CD4-positive, alpha-beta memory T cell (primary cell): ENCODE results near the gene GGA1. TPM values are rescaled to one million over a fixed set of nuclear protein-coding genes. Genes with fewer than 3 reads are reported as not detected.

Source experiments
- CTCF ChIA-PET: fragments of 350-600 bp; sonication (Branson Sonifier 250); formaldehyde crosslinking; loops from one replicate; lab custom pipeline; 2021; ENCODE audit warnings: inconsistent platforms; ENCODE audit not compliant: partially characterized antibody; lab: Charles Lee
- POLR2A ChIA-PET: fragments of 350-600 bp; sonication (Branson Sonifier 250); formaldehyde crosslinking; loops from one replicate; lab custom pipeline; 2021; ENCODE audit not compliant: partially characterized antibody; lab: Charles Lee
- DNase-seq, 5 donors: peaks; one replicate each; pipeline versions ENCODE4 v3.0.0 to v3.0.0-alpha.2; 2020 to 2022; ENCODE audit warnings: mixed read lengths in 1 of 5
- H3K27ac ChIP-seq: one replicate; pipeline ENCODE4 v1.7.0; 2013; ENCODE audit warnings: low read depth, low read length
- H3K27me3 ChIP-seq: 2 replicates; pipeline ENCODE4 v1.7.0; 2013; ENCODE audit warnings: mild to moderate bottlenecking, low read length, moderate library complexity; ENCODE audit not compliant: insufficient read depth
- H3K36me3 ChIP-seq: 2 replicates; pipeline ENCODE4 v1.7.0; 2013; ENCODE audit warnings: mild to moderate bottlenecking, low read length, moderate library complexity; ENCODE audit not compliant: insufficient read depth
- H3K4me1 ChIP-seq: 2 replicates; pipeline ENCODE4 v1.7.0; 2013; ENCODE audit warnings: mild to moderate bottlenecking, low read length, moderate library complexity; ENCODE audit not compliant: insufficient read depth
- H3K4me3 ChIP-seq, 2 donors: one replicate each; pipeline ENCODE4 v1.7.0; 2013; ENCODE audit warnings: low read length in 2 of 2, mild to moderate bottlenecking in 1 of 2
- H3K9me3 ChIP-seq, 2 donors: one replicate each; pipeline ENCODE4 v1.7.0; 2013; ENCODE audit warnings: low read length in 2 of 2, control low read depth in 1 of 2; ENCODE audit not compliant: control insufficient read depth in 1 of 2
- H3K27ac Mint-ChIP-seq, 7 donors: one replicate each; pipeline ENCODE4 v1.8.0; 2020 to 2021; ENCODE audit warnings: mixed read lengths in 7 of 7, mild to moderate bottlenecking in 6 of 7, inconsistent platforms in 3 of 7, moderate library complexity in 3 of 7
- H3K27me3 Mint-ChIP-seq, 2 donors: one replicate each; pipeline ENCODE4 v1.8.0; 2020 to 2021; ENCODE audit warnings: mixed read lengths in 2 of 2
- H3K36me3 Mint-ChIP-seq, 2 donors: one replicate each; pipeline ENCODE4 v1.8.0; 2020 to 2021; ENCODE audit warnings: mixed read lengths in 2 of 2, inconsistent platforms in 1 of 2, mild to moderate bottlenecking in 1 of 2
- H3K4me1 Mint-ChIP-seq, 4 donors: one replicate each; pipeline ENCODE4 v1.8.0; 2020 to 2021; ENCODE audit warnings: mixed read lengths in 4 of 4, mild to moderate bottlenecking in 1 of 4
- H3K4me3 Mint-ChIP-seq, 8 donors: one replicate each; pipeline ENCODE4 v1.8.0; 2020 to 2021; ENCODE audit warnings: mixed read lengths in 8 of 8, mild to moderate bottlenecking in 7 of 8, moderate library complexity in 6 of 8, inconsistent platforms in 3 of 8
- H3K9me3 Mint-ChIP-seq, 8 donors: one replicate each; pipeline ENCODE4 v1.8.0; 2020 to 2021; ENCODE audit warnings: mixed read lengths in 8 of 8, mild to moderate bottlenecking in 5 of 8, inconsistent platforms in 3 of 8, moderate library complexity in 1 of 8
- intact Hi-C: fragments of 100-400 bp; cut with micrococcal nuclease; formaldehyde crosslinking; loops from one replicate; pipeline ENCODE4 v1.15.1; 2023
- polyA plus RNA-seq, 2 donors: library from polyadenylated mRNA; unstranded; fragments of 300-500 nt; fragmentation: Illumina TruSeq; gene quantifications; one replicate each; pipeline ENCODE4 v1.2.3, GENCODE V29; 2021
- total RNA-seq, 2 experiments: library from RNA; stranded (reverse); gene quantifications; one replicate each; pipeline ENCODE4 v1.2.3, GENCODE V29; 2021

GGA1 gene
- total and polyA plus RNA-seq, 4 experiments from 2014 or later: 16.3 to 109 (median 67.5) TPM

DNA sequence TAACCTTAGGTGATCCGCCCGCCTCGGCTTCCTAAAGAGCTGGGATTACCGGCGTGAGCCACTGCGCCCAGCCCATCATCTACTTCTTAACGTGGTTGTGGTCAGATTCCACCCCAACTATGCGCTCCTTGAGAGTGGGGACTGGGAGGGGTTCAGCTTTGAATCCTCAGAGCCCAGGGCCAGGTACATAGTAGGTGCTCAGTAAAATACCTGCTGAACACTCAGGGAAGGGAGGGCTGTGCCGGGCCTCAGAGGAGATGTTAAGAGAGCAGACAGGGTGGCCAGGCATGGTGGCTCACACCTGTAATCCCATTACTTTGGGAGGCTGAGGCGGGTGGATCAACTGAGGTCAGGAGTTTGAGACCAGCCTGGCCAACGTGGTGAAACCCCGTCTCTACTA lies 65.6 kb downstream of the GGA1 start:
- H3K9me3 ChIP-seq: no peaks in the 10 kb centered on the region
- H3K27ac ChIP-seq: peak overlapping the region; percentile 15
- no peaks in the 10 kb centered on the region for H3K27me3 ChIP-seq
- no peaks in the 10 kb centered on the region for H3K36me3 ChIP-seq
- CTCF ChIA-PET: interaction anchor here (5.3 to 22.7 kb wide), 3 partner anchors 8 to 36 kb away, joined by 33 to 558 read pairs (median 181); partner anchors contain the start of genes PDXP and SH3BP1
- H3K36me3 Mint-ChIP-seq: peaks cover 0 to 8% of the 10 kb centered on the region in 2 donors
- peak overlapping the region; percentile 59 to 96 (median 72) for H3K27ac Mint-ChIP-seq
- intact Hi-C loops: no loop called here
- H3K4me3 ChIP-seq: no peak overlapping the region
- no peaks in the 10 kb centered on the region for H3K9me3 Mint-ChIP-seq
- peaks cover 49% of the 10 kb centered on the region for H3K4me1 ChIP-seq
- DNase-seq: no peak
- H3K4me3 Mint-ChIP-seq: peak overlapping the region; percentile 53 to 99 (median 66)
- peaks cover 26 to 77% (median 42%) of the 10 kb centered on the region in 4 donors for H3K4me1 Mint-ChIP-seq
- H3K27me3 Mint-ChIP-seq: no peaks in the 10 kb centered on the region
- POLR2A ChIA-PET: interaction anchor here (1.0 to 12.9 kb wide), 9 partner anchors 10 to 82 kb away, joined by 3 to 348 read pairs (median 57); partner anchors contain the start of genes GGA1, NOL12, PDXP and SH3BP1

DNA sequence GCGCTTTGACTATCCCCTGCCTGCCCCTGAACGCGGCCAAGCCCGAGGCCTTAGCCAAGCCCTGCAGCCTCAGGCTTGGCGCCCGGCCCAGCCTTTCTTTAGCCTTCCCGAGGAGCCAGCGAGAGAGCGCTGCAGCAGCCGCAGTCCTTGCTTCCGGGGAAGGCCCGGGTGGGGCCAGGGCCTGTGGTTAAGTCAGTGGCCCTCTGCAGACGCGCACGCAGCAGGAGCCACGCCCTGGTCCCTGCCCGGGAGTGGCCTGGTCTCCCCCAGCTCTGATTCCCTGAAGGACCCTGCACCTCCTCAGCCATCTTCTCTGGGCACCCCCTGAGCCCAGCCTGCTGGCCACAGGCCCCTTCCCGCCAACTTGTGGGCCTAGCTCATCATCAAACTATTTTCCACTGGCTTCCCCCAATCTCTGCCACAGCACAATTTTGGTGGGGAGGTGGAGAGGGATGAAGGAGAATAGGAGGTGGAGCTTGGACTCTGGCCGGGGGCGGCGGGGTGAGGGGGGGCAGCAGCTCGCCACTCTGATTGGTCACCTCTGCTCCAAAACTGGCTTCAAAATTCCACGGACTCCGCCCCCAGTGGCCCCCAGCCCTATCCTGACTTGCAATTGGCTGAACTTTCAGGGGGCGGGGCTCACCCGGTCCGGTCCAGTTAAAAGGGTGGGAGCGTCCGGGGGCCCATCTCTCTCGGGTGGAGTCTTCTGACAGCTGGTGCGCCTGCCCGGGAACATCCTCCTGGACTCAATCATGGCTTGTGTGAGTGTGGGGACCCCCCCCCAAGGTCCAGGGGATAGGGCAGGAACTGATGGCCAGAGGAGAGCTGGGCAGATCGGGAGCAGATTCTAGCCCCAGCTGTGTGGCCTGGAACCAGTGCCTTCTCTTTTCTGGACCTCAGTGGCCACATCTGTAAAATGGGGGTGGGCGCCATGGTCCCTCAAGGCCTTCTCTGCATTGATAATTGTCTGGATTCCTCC lies 66.6 kb downstream of the GGA1 start, which contains the start of gene LGALS1:
Gene LGALS1 (plus strand): TSS at position 686 of the 979 bp plus-strand sequence. CDS start 67 bp downstream, at position 753.
- CTCF ChIA-PET: interaction anchor here (0.8 to 22.7 kb wide), 5 partner anchors 9 to 68 kb away, joined by 3 to 558 read pairs (median 8); partner anchors contain the start of genes PDXP and SH3BP1
- intact Hi-C loops: no loop called here
- peaks cover 26 to 79% (median 41%) of the 10 kb centered on the region in 4 donors for H3K4me1 Mint-ChIP-seq

GRCh38 chr22:37675930-37676735 lies 67.5 kb downstream of the GGA1 start:
- peak overlapping the region; percentile 62 to 95 for H3K4me3 ChIP-seq
- intact Hi-C loops: no loop called here
- H3K36me3 ChIP-seq: no peaks in the 10 kb centered on the region
- Mint-ChIP-seq H3K36me3 (peaks cover 0 to 10% of the 10 kb centered on the region in 2 donors), H3K9me3 (no peaks in the 10 kb centered on the region), H3K27ac (peak overlapping the region; percentile 96 to 100 (median 99)), H3K4me1 (peaks cover 26 to 77% (median 40%) of the 10 kb centered on the region in 4 donors), H3K4me3 (peak overlapping the region; percentile 88 to 99 (median 94)), H3K27me3 (no peaks in the 10 kb centered on the region)
- no peak for DNase-seq
- CTCF ChIA-PET: interaction anchor here (0.5 to 22.7 kb wide), 5 partner anchors 16 to 68 kb away, joined by 3 to 558 read pairs (median 136); partner anchors contain the start of genes GGA1, PDXP and SH3BP1
- no peaks in the 10 kb centered on the region for H3K9me3 ChIP-seq
- peak overlapping the region; percentile 87 for H3K27ac ChIP-seq
- H3K4me1 ChIP-seq: peaks cover 49% of the 10 kb centered on the region
- POLR2A ChIA-PET: interaction anchor here (0.9 to 12.9 kb wide), 10 partner anchors 8 to 84 kb away, joined by 3 to 348 read pairs (median 52); partner anchors contain the start of genes GGA1, NOL12, PDXP and SH3BP1
- no peaks in the 10 kb centered on the region for H3K27me3 ChIP-seq

More for the DNA sequence above, 66.6 kb downstream of the GGA1 start, which contains the start of gene LGALS1:
- Mint-ChIP-seq H3K36me3 (peaks cover 0 to 10% of the 10 kb centered on the region in 2 donors), H3K4me3 (peak within 1 kb of the TSS; percentile 88 to 99 (median 94)), H3K27me3 (no peaks in the 10 kb centered on the region), H3K9me3 (no peaks in the 10 kb centered on the region), H3K27ac (peak within 1 kb of the TSS; percentile 96 to 100 (median 99))
- Histone ChIP-seq H3K9me3 (no peaks in the 10 kb centered on the region), H3K27ac (peak within 1 kb of the TSS; percentile 87), H3K27me3 (no peaks in the 10 kb centered on the region), H3K4me3 (peak within 1 kb of the TSS; percentile 62 to 95), H3K4me1 (peaks cover 49% of the 10 kb centered on the region), H3K36me3 (no peaks in the 10 kb centered on the region)
- peak; percentile 61 to 79 (median 64) for DNase-seq
- POLR2A ChIA-PET: interaction anchor here (0.9 to 12.9 kb wide), 9 partner anchors 9 to 83 kb away, joined by 3 to 348 read pairs (median 57); partner anchors contain the start of genes GGA1, NOL12, PDXP and SH3BP1

DNA sequence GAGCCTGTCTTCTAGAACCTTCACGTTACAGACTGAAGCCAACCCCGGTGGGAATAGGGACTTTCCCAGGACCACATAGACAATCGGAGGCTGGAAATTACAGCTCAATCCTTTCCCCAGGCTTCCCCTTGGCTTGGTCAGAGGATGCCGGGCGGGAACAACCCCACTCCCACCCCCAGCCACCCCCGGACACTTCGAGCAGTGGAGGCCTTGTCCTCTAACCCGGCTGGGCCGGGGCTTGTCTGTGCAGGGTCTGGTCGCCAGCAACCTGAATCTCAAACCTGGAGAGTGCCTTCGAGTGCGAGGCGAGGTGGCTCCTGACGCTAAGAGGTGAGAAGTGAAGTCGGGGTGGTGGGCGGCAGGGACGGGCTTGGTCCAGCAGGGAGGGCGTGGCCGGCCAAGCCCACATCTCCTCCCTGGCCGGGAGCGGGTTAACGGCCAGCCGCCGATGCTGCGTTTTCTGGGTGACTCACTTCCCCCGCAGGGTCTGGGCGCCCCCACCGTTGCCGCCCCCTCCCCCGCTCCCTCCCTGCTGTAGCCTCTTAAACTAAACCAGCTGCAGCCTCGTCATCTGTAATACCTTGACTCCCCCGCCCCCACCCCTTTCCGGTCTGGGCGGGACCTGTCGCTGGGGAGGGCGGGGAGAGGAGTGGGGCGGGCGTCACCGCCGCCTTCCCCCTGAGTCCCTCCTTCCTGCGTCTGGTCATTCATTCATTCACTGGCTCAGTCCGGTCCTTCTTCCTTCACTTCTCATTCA lies 68.3 kb downstream of the GGA1 start:
- peak; percentile 92 to 97 (median 93) for DNase-seq
- H3K4me3 ChIP-seq: peak overlapping the region; percentile 62 to 95
- peak overlapping the region; percentile 87 for H3K27ac ChIP-seq
- H3K36me3 ChIP-seq: no peaks in the 10 kb centered on the region
- peak overlapping the region; percentile 96 to 100 (median 100) for H3K27ac Mint-ChIP-seq
- no peaks in the 10 kb centered on the region for H3K27me3 Mint-ChIP-seq
- H3K9me3 Mint-ChIP-seq: no peaks in the 10 kb centered on the region
- no peaks in the 10 kb centered on the region for H3K27me3 ChIP-seq
- intact Hi-C loops: loop anchor here (1.0 kb wide), 3 partner anchors 19 to 69 kb away; partner anchors contain the start of genes GGA1 and PDXP
- no peaks in the 10 kb centered on the region for H3K9me3 ChIP-seq
- ChIA-PET POLR2A (interaction anchor here (1.2 to 12.9 kb wide), 9 partner anchors 7 to 85 kb away, joined by 3 to 348 read pairs (median 57); partner anchors contain the start of genes GGA1, NOL12, PDXP and SH3BP1), CTCF (interaction anchor here (10.9 to 22.7 kb wide), 3 partner anchors 17 to 69 kb away, joined by 136 to 558 read pairs (median 181); partner anchors contain the start of genes GGA1, PDXP and SH3BP1)
- peak overlapping the region; percentile 88 to 99 (median 94) for H3K4me3 Mint-ChIP-seq
- H3K36me3 Mint-ChIP-seq: peaks cover 0 to 10% of the 10 kb centered on the region in 2 donors
- H3K4me1 Mint-ChIP-seq: peaks cover 29 to 80% (median 46%) of the 10 kb centered on the region in 4 donors
- H3K4me1 ChIP-seq: peaks cover 48% of the 10 kb centered on the region

DNA sequence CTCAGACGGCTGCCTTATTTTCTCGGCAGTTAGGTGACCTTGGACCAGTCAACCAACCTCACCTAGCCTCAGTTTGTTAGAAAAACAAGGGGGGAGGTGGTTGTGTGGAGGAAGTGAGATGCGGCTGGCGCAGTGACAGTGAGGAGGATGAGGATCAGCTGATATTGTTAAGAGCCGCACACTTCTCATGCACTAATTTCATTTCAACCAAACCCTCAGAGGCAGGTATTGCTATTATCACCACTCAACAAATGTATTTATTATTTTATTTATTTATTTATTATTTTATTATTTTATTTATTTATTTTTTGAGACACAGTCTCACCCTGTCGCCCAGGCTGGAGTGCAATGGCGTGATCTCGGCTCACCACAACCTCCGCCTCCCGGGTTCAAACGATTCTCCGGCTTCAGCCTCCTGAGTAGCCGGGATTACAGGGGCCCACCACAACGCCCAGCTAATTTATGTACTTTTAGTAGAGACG lies 68.9 kb downstream of the GGA1 start:
- ChIA-PET CTCF (interaction anchor here (10.9 to 22.7 kb wide), 3 partner anchors 17 to 69 kb away, joined by 136 to 558 read pairs (median 181); partner anchors contain the start of genes GGA1, PDXP and SH3BP1), POLR2A (interaction anchor here (1.2 to 12.9 kb wide), 9 partner anchors 7 to 85 kb away, joined by 3 to 348 read pairs (median 57); partner anchors contain the start of genes GGA1, NOL12, PDXP and SH3BP1)
- Mint-ChIP-seq H3K9me3 (no peaks in the 10 kb centered on the region), H3K27me3 (no peaks in the 10 kb centered on the region), H3K4me1 (peaks cover 24 to 74% (median 40%) of the 10 kb centered on the region in 4 donors), H3K27ac (peak overlapping the region; percentile 96 to 100 (median 100)), H3K4me3 (peak overlapping the region; percentile 88 to 99 (median 94)), H3K36me3 (peaks cover 0 to 10% of the 10 kb centered on the region in 2 donors)
- Histone ChIP-seq H3K27me3 (no peaks in the 10 kb centered on the region), H3K36me3 (no peaks in the 10 kb centered on the region), H3K27ac (peak overlapping the region; percentile 87), H3K4me3 (peak overlapping the region; percentile 62 to 95), H3K4me1 (peaks cover 42% of the 10 kb centered on the region), H3K9me3 (no peaks in the 10 kb centered on the region)
- intact Hi-C loops: loop anchor here (1.0 kb wide), 3 partner anchors 19 to 69 kb away; partner anchors contain the start of genes GGA1 and PDXP
- DNase-seq: peak in 1 of 5 donors; percentile 35
